ENCODE results near the gene SECTM1. TPM values are rescaled to one million over a fixed set of nuclear protein-coding genes. Genes with fewer than 3 reads are reported as not detected.

SECTM1 gene
- total RNA-seq, 2 experiments from 2014 or later: 18.3 to 18.5 TPM

DNA sequence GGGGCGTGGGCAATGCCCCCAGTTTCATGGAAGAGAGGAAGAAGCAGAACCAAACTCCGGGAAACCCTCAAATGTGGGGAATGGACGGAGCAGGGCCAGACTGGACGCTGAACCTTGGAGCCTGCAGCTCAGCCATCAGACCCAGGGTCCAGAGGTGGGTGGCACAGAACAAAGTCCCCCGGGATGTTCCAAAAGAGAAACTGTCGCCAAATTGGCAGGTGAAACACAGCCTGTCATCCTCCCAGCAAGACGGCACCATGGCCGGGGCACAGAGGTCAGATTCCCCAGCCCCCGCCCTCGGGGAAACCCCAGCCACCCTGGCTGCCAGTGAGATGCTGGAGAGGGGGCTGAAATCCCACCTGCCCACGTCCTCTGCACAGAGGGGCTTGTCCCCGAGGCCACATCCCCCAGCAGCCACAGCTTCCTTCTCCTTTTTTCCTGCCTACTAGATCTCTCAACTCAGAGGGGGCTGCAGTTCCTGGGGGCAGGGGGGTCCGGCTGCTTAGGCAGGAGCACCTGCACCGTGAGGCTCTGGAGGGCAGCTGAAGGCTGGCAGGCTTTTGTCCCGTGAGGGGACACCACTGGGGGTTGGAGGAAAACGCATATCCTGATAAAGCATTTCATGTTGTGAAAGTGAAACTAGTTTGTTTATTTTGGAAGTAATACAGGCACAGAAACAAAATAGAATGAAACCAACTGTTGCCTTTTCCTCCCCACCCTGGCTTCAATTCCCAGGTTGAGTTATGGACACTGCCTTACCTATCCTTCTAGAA lies 1.2 kb upstream of the SECTM1 start:
- Mint-ChIP-seq H3K4me1 (peaks cover 47% of the 10 kb centered on the region), H3K27me3 (peaks cover 12% of the 10 kb centered on the region), H3K36me3 (ENCODE audit: low read depth) (no peaks in the 10 kb centered on the region), H3K27ac (peak overlapping the region; percentile 98), H3K4me3 (peak overlapping the region; percentile 97), H3K9me3 (no peaks in the 10 kb centered on the region)
- POLR2A ChIA-PET: interaction anchor here (0.8 to 3.7 kb wide), 7 partner anchors 12 to 129 kb away, joined by 3 to 25 read pairs (median 6); partner anchors contain the start of gene SLC16A3
- peak; percentile 34 for DNase-seq
- CTCF ChIA-PET: interaction anchor here (1.4 kb wide), 1 partner anchor 16 kb away, joined by 4 read pairs; no protein-coding TSS in a partner anchor

DNA sequence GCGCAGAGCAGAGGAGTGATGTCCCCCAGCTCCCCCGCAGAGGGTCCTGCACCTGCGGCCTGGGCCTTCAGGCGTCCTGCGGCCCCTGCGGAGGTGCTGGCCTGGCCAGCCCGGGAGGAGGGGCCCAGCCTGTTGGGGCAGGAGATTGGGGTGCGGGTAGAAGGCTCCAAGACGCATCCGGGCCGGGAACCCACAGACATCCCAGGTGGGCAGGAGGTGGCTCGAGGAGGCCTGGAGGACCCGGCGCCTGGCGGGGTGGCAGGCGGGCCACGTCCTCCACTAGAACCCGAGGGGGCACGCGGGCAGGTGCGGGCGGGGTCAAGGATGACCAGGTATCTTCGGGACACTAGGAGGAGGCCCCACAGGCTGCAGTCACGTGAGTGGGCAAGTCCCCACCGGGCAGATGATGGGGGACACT lies 647 bp upstream of the SECTM1 start:
- no peak for DNase-seq
- peaks cover 43% of the 10 kb centered on the region for H3K4me1 Mint-ChIP-seq
- no peaks in the 10 kb centered on the region for H3K36me3 Mint-ChIP-seq (ENCODE audit: low read depth)
- H3K27me3 Mint-ChIP-seq: peaks cover 12% of the 10 kb centered on the region
- peak overlapping the region; percentile 98 for H3K27ac Mint-ChIP-seq
- POLR2A ChIA-PET: interaction anchor here (0.8 to 3.7 kb wide), 14 partner anchors 11 to 311 kb away, joined by 3 to 25 read pairs (median 5); partner anchors contain the start of genes CD7, CENPX, CSNK1D and LRRC45
- CTCF ChIA-PET: interaction anchor here (1.2 kb wide), 1 partner anchor 98 kb away, joined by 3 read pairs; no protein-coding TSS in a partner anchor
- peak overlapping the region; percentile 97 for H3K4me3 Mint-ChIP-seq
- no peaks in the 10 kb centered on the region for H3K9me3 Mint-ChIP-seq

DNA sequence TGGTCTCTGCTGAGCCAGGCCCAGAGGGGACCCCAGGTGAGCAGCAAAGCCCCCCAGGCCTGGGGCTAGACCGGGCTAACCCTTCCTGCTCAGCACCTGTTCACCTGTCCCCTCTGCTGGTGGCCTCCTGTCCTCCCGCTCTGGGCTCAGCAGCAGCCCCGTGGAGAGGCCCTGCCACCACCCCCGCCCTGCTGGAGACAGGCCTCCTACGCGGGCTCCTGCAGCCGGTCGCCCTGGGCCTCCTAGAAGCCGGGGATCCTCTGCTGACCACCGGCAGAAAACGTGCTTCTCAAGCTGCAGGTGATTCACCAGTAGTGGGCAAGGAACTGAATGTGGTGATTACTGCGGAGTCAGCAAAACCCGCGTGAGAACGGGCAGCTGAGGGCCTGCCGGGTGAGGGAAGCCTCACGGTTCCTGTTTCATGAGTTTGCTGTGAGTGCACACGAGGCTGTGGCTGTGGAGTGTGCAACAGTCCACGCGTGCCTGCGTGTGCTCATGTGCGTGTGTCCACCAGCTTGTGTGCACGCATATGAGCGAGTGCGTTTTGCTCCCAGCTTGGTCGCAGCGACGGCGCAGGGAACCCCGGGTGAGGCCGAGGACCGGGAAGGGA lies 792 bp downstream of the SECTM1 start:
- Mint-ChIP-seq H3K27me3 (peaks cover 7% of the 10 kb centered on the region), H3K4me3 (peak overlapping the region; percentile 84), H3K36me3 (ENCODE audit: low read depth) (no peaks in the 10 kb centered on the region), H3K27ac (peak overlapping the region; percentile 78), H3K4me1 (peaks cover 35% of the 10 kb centered on the region), H3K9me3 (no peaks in the 10 kb centered on the region)
- peak; percentile 48 for DNase-seq
- ChIA-PET CTCF (interaction anchor here (1.0 kb wide), 1 partner anchor 30 kb away, joined by 3 read pairs; no protein-coding TSS in a partner anchor), POLR2A (interaction anchor here (1.0 to 3.7 kb wide), 11 partner anchors 16 to 310 kb away, joined by 3 to 25 read pairs (median 6); partner anchors contain the start of genes CD7, CENPX, CSNK1D and LRRC45)

DNA sequence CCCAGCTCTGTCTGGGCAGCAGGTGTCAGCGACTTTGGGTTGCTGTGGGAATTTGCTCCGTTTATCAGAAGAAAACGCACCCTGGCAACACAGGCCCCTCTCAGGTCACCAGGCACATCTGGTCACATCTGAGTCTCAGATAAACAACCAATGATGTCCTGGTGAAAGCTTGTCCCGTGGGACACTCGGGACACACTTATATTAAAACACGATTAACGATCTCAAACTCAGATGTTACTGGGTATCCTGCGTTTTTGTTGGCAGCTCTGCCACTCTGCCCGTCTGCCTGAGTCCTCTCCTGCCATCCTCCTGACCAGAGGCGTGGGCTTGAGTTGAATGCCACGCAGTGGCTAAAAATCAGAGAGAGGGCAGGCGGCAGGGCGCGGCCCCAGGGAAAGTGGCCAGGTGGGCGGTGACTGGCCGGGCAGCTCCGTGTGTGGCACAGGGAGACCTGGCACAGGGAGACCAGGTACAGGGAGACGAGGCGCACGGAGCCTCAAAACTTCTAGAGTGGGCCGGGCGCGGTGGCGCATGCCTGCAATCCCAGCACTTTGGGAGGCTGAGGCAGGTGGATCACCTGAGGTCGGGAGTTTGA lies 2.1 kb downstream of the SECTM1 start:
- POLR2A ChIA-PET: interaction anchor here (1.4 to 3.7 kb wide), 3 partner anchors 33 to 39 kb away, joined by 3 to 25 read pairs (median 4); no protein-coding TSS in a partner anchor
- peaks cover 7% of the 10 kb centered on the region for H3K27me3 Mint-ChIP-seq

DNA sequence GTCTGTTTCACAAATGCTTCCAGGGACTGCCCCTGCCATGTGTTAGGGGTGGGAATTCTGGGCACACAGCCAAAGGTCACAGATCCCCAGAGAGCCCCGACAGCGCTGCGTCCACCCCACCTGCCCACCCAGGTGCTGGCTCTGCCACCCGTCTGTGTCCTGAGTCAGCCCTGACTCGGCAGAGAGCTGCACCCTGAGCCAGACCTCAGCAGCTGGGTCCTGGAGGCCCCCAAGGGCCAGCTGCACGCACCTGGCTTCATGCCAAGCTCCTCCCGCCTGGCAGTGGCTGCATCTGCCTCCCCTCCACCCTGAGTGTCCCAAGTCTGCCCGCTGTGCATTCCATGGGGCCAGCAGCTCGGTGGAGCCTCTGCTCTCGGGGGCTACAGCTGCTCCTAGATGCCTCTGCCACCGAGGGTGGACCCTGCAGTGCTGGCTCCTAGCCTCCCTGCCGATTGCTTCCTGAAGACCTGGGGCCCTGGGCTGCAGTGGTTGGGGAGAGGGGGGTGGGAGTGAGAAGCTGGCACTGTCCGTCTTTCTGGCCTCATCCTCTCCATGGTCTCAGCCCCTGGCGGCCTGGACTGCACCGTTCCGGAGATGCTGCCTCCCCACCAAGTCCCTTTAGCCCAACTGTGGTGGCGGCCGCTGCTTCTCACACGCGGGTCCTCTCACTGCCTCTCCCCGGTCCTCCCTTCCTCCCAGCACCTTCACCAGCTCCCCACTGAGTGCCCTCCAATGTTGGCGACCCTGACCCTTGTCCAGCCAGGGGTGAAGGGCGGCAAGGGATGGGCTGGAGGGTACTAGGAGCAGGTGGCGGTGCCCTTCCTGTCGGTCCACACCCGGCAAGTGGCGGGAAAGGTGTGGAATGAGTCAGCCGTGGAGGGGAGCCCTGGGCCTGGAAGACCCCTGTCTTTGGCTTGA lies 3.0 kb downstream of the SECTM1 start:
- no peaks in the 10 kb centered on the region for H3K9me3 Mint-ChIP-seq
- no peaks in the 10 kb centered on the region for H3K36me3 Mint-ChIP-seq (ENCODE audit: low read depth)
- peaks cover 7% of the 10 kb centered on the region for H3K27me3 Mint-ChIP-seq
- POLR2A ChIA-PET: interaction anchor here (1.4 to 1.8 kb wide), 2 partner anchors 32 to 38 kb away, joined by 3 to 4 read pairs; no protein-coding TSS in a partner anchor
- no peak overlapping the region for H3K4me3 Mint-ChIP-seq
- CTCF ChIA-PET: interaction anchor here (0.8 kb wide), 1 partner anchor 9 kb away, joined by 3 read pairs; no protein-coding TSS in a partner anchor
- H3K4me1 Mint-ChIP-seq: peaks cover 26% of the 10 kb centered on the region
- DNase-seq: no peak
- H3K27ac Mint-ChIP-seq: no peak overlapping the region

More for the DNA sequence above, 2.1 kb downstream of the SECTM1 start:
- no peak overlapping the region for H3K4me3 Mint-ChIP-seq
- H3K9me3 Mint-ChIP-seq: no peaks in the 10 kb centered on the region
- H3K4me1 Mint-ChIP-seq: peaks cover 32% of the 10 kb centered on the region
- CTCF ChIA-PET: no interaction called here
- no peak for DNase-seq
- H3K27ac Mint-ChIP-seq: no peak overlapping the region
- H3K36me3 Mint-ChIP-seq (ENCODE audit: low read depth): no peaks in the 10 kb centered on the region

DNA sequence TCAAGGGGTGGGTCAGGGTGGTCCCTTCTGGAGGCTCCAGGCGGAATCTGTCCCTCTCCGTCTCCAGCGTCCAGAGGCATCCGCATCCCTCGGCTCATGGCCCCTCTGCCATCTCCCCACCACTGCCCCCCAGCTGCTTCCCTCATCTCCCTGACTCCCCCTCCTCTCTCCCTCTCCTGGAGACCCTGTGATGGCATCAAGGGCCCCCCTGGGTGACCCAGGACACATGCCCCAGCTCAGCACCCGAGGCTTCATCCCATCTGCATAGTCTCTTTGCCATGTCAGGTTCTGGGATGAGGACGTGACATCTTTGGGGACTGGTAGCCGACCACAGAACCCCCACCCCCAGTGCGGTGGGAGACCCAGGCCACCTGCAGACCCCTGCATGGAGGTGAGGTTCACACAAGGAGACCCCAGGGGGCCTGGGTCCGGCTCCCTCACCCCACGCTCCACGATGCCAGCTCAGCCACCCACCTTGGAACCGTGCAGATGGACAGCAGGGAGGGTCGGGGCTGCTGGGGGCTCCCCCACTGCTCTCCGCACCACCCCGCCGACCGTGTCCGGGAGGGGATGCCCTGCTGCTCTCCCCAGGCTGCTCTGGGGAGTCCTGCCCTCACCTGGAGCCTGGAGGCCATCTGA lies 3.8 kb downstream of the SECTM1 start:
- H3K4me3 Mint-ChIP-seq: no peak overlapping the region
- no peak for DNase-seq
- H3K9me3 Mint-ChIP-seq: no peaks in the 10 kb centered on the region
- peaks cover 5% of the 10 kb centered on the region for H3K27me3 Mint-ChIP-seq
- CTCF ChIA-PET: interaction anchor here (0.8 to 1.0 kb wide), 2 partner anchors 8 to 9 kb away, joined by 3 read pairs; no protein-coding TSS in a partner anchor
- H3K27ac Mint-ChIP-seq: no peak overlapping the region
- POLR2A ChIA-PET: interaction anchor here (1.4 kb wide), 1 partner anchor 31 kb away, joined by 3 read pairs; no protein-coding TSS in a partner anchor
- H3K4me1 Mint-ChIP-seq: peaks cover 22% of the 10 kb centered on the region
- H3K36me3 Mint-ChIP-seq (ENCODE audit: low read depth): no peaks in the 10 kb centered on the region

DNA sequence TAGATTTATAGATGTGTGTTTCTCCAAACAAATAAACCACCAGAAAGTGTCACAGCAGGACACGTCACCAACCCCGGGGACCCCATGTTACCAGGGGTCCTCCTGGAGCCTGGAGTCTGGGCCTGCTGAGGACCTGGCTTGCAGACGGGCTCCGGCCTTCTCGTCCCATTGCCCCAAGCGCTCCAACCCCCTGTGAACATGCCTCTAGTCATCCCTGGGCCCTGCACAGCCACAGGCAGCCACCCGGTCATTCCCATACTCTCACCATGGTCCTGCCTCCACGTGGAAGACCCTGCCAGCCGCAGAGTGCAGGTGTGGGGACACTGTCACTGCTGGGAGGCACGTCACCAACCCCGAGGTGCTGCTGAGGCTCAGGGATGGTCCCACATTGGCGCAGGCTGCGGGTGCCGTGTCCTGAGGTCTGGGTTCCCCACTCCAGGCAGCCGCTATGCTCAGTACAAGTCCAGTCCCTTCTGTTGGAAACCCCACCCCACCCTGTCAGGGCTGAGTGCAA lies 4.5 kb downstream of the SECTM1 start:
- no peak overlapping the region for H3K4me3 Mint-ChIP-seq
- peaks cover 20% of the 10 kb centered on the region for H3K4me1 Mint-ChIP-seq
- peaks cover 5% of the 10 kb centered on the region for H3K27me3 Mint-ChIP-seq
- H3K9me3 Mint-ChIP-seq: no peaks in the 10 kb centered on the region
- POLR2A ChIA-PET: no interaction called here
- H3K27ac Mint-ChIP-seq: no peak overlapping the region
- DNase-seq: no peak
- no peaks in the 10 kb centered on the region for H3K36me3 Mint-ChIP-seq (ENCODE audit: low read depth)
- CTCF ChIA-PET: interaction anchor here (1.0 kb wide), 1 partner anchor 9 kb away, joined by 3 read pairs; no protein-coding TSS in a partner anchor

DNA sequence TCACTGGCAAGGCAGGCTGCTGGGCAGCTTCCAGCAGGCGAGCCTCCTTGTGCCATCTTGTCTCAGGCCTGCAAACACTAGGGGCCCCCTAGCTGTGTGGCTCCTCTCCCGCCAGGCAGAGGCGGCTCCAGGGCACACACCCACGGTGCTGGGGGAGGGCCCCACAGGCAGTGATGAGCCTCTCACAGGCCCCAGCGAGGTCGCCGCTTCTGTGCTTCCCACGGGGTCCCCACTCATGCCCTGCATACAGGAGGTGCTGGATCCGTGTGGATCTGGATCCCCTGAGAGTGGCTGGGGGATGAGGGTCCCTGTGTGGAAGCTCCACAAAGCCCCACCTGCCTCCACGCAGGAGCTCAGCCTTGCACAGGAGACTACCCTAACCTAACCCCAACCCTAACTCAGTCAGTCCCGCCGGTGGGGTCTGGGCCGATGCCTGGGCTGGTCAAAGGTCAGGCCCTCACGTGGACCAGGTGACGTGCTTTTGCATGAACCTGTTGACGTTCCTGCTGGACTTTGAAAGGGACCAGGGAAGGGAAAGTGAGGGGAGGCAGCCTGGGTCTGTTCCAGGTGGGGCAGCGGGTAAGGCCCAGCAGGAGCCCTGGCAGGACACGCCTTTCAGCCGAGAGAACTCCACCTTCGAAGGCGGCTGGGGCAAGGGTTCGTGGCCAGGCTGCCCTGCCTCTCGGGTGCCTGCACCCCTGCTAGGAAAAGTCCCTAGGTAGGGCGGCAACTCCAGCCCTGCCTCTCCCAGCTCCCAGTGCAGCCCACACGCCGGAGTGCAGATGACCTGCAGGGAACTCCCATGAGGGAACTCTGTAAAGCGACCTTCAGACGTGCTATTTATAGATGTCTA lies 5.2 kb downstream of the SECTM1 start:
- CTCF ChIA-PET: interaction anchor here (0.6 to 1.0 kb wide), 2 partner anchors 9 to 257 kb away, joined by 3 read pairs; no protein-coding TSS in a partner anchor
- H3K27ac Mint-ChIP-seq: no peak overlapping the region
- POLR2A ChIA-PET: no interaction called here
- DNase-seq: no peak
- H3K4me1 Mint-ChIP-seq: peaks cover 18% of the 10 kb centered on the region
- H3K27me3 Mint-ChIP-seq: peaks cover 5% of the 10 kb centered on the region
- no peaks in the 10 kb centered on the region for H3K9me3 Mint-ChIP-seq
- H3K36me3 Mint-ChIP-seq (ENCODE audit: low read depth): no peaks in the 10 kb centered on the region
- no peak overlapping the region for H3K4me3 Mint-ChIP-seq

DNA sequence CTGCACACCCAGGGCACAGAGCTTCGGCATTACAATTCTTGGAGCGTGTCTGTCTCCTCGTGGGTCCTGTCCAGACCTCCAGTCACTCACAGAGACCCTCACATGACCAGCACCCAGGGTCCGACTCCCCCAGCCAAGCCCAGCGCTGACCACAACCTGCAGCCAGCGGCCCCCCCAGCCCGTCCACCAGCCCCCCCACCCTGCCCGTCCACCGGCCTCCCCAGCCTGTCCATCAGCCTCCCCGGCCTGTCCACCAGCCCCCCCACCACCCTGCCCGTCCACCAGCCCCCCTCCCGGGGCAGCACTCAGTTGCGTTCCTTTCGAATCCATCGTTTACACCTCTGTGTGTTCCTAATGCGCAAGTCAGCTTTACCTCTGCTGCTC lies 5.8 kb downstream of the SECTM1 start:
- H3K36me3 Mint-ChIP-seq (ENCODE audit: low read depth): no peaks in the 10 kb centered on the region
- CTCF ChIA-PET: interaction anchor here (0.6 kb wide), 1 partner anchor 256 kb away, joined by 3 read pairs; no protein-coding TSS in a partner anchor

DNA sequence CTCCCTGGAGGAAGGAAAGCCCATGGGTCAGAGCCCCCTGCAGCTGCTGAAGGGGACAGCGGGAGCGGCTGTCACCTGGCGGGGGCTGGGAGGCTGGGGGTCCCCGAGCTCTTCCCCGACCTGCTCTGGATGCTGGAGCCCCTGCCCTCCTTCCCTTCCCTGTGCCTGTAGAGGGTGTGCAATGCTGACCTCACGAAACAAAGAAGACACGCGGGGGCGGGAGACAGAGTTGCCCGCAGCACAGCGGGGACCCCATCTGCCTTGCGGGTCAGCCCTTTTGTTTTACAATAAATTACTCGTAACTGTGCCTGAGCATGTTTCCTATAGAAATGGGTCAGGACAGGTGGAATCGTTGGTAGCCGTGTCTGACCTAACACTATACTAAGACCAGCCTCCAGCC lies 6.3 kb downstream of the SECTM1 start:
- no peak overlapping the region for H3K4me3 Mint-ChIP-seq
- no peak overlapping the region for H3K27ac Mint-ChIP-seq
- ChIA-PET POLR2A (no interaction called here), CTCF (no interaction called here)
- peaks cover 12% of the 10 kb centered on the region for H3K4me1 Mint-ChIP-seq
- H3K36me3 Mint-ChIP-seq (ENCODE audit: low read depth): no peaks in the 10 kb centered on the region
- peaks cover 1% of the 10 kb centered on the region for H3K27me3 Mint-ChIP-seq
- DNase-seq: no peak
- no peaks in the 10 kb centered on the region for H3K9me3 Mint-ChIP-seq

More for the DNA sequence above, 5.8 kb downstream of the SECTM1 start:
- peaks cover 15% of the 10 kb centered on the region for H3K4me1 Mint-ChIP-seq
- no peaks in the 10 kb centered on the region for H3K9me3 Mint-ChIP-seq
- POLR2A ChIA-PET: no interaction called here
- peaks cover 2% of the 10 kb centered on the region for H3K27me3 Mint-ChIP-seq
- H3K4me3 Mint-ChIP-seq: no peak overlapping the region
- no peak overlapping the region for H3K27ac Mint-ChIP-seq
- no peak for DNase-seq

Data from activated CD4-positive, alpha-beta memory T cell treated with anti-CD3 and anti-CD28 coated beads, Interleukin-2, amount 10 ng/mL, durations not matched to agents 7 days and 5 days (primary cell).